ENCODE results near the gene ADGRA1. TPM values are rescaled to one million over a fixed set of nuclear protein-coding genes. Genes with fewer than 3 reads are reported as not detected.

ADGRA1 gene
- total and polyA plus RNA-seq, 2 of the 8 experiments (the other 6 are each of a cell fraction or from before 2014, with no cell fraction given): 0.17 to 0.21 TPM

DNA sequence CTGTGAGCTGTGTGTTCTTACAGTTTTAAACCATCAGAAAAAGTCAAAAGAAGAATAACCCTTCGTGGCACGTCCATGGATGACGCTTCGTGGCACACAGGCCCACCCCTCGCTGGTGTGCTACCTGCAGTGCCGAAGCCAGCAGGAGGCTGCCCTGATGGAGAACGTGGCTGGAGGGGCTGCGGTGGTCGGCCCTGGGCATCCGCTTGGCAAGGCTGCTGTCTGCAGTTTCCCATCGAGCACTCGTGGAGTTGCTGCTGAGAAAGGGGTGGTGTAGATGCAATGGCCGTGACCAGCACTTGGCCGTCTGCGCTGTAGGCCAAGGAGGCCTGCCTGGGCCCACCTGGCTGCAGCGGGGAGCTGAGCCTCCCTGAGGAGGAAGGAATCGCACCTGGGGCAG is 3.2 kb upstream of the ADGRA1 start:
- Histone ChIP-seq H3K36me3 (ENCODE audit: control insufficient read depth in 2 of 4, insufficient read depth in 4 of 4, low read length in 3 of 4) (no peaks in the 10 kb centered on the region), H3K27ac (ENCODE audit: low read depth, low read length) (no peak overlapping the region), H3K79me1 (ENCODE audit: low read depth, low read length) (no peaks in the 10 kb centered on the region), H3K4me3 (ENCODE audit: extremely low read depth in 1 of 4, insufficient read depth in 2 of 4, low read depth in 3 of 4, low read length in 4 of 4) (no peak overlapping the region), H2AFZ (ENCODE audit: low read length) (no peak overlapping the region), H3K14ac (ENCODE audit: insufficient read length) (no peak overlapping the region), H3K27me3 (replicated peaks in 1 of 4; ENCODE audit: control insufficient read depth in 3 of 4, extremely low read depth in 1 of 4, insufficient read depth in 3 of 4, low read length in 3 of 4) (peaks cover 24 to 35% (median 32%) of the 10 kb centered on the region in 4 experiments), H3K4me1 (replicated peaks in 1 of 4; ENCODE audit: control insufficient read depth in 3 of 4, insufficient read depth in 4 of 4, low read length in 3 of 4) (no peaks in the 10 kb centered on the region; a peak in 4 of 7 replicates), H3K18ac (ENCODE audit: extremely low read depth, low read length) (no peak overlapping the region), H3K9me3 (ENCODE audit: insufficient read depth in 2 of 2, low read depth in 1 of 2, low read length in 1 of 2) (no peaks in the 10 kb centered on the region), H4K91ac (replicated peaks; ENCODE audit: insufficient read length, low read length) (no peak overlapping the region), H3K9ac (replicated peaks in 1 of 4; ENCODE audit: extremely low read depth in 1 of 4, low read depth in 3 of 4, low read length in 3 of 4) (no peak overlapping the region), H3K4ac (replicated peaks; ENCODE audit: insufficient read length, low read depth, low read length) (no peak overlapping the region), H2BK20ac (ENCODE audit: low read length) (no peak overlapping the region), H3K56ac (replicated peaks; ENCODE audit: insufficient read length, low read depth, low read length) (no peak overlapping the region), H2BK15ac (ENCODE audit: low read length) (no peak overlapping the region), H2BK120ac (replicated peaks; ENCODE audit: low read depth, low read length) (no peak overlapping the region), H3K79me2 (ENCODE audit: control insufficient read depth in 1 of 2, insufficient read depth in 2 of 2, low read length in 2 of 2) (no peaks in the 10 kb centered on the region), H4K5ac (ENCODE audit: insufficient read length, low read depth, low read length) (no peak overlapping the region), H3K4me2 (ENCODE audit: insufficient read depth in 1 of 2, low read depth in 2 of 2, low read length in 2 of 2) (no peak overlapping the region), H2BK12ac (ENCODE audit: low read depth, low read length) (no peak overlapping the region; the same call in 1 of the 2 replicates), H2BK5ac (ENCODE audit: low read depth, low read length) (no peak overlapping the region), H4K20me1 (replicated peaks in 1 of 2; ENCODE audit: control insufficient read depth in 1 of 2, insufficient read depth in 2 of 2, low read length in 2 of 2) (peaks cover 4 to 7% of the 10 kb centered on the region in 2 experiments), H4K8ac (ENCODE audit: extremely low read depth, insufficient read depth, low read length) (no peak overlapping the region; the same call in 1 of the 2 replicates), H3K23ac (ENCODE audit: insufficient read length) (no peak overlapping the region), H2AK5ac (ENCODE audit: low read depth, low read length) (no peak overlapping the region), H3K23me2 (ENCODE audit: low read depth, low read length) (peaks cover 9% of the 10 kb centered on the region; the same call in 1 of the 2 replicates)
- POLR2A ChIA-PET (ENCODE audit: partially characterized antibody): no interaction called here
- WGBS, 2 experiments (ENCODE audit: extremely low coverage in 1 of 2, insufficient coverage in 1 of 2, insufficient read length in 1 of 2, insufficient replicate concordance in 2 of 2, low coverage in 1 of 2, low lambda C conversion rate in 2 of 2, missing lambda C conversion rate in 1 of 2): 91% methylated on average over 17 of the region's 17 CpGs; no CpG with 5 or more reads in 1 of the 2 experiments
- no peak for FAIRE-seq
- CTCF ChIA-PET (ENCODE audit: partially characterized antibody): interaction anchor here (0.8 to 1.7 kb wide), 5 partner anchors 11 to 42 kb away, joined by 3 to 4 read pairs (median 3); no protein-coding TSS in a partner anchor
- no peak for DNase-seq (ENCODE audit: low read depth in 1 of 2, low spot score in 2 of 2)
